Measurements from ENCODE around the gene SIDT1.

SIDT1 gene

GRCh38 chr3:113594066-113594465, 61.7 kb downstream of the SIDT1 start:
- no peak for DNase-seq (ENCODE audit: low read depth in 2 of 2, low spot score in 1 of 2)

DNA sequence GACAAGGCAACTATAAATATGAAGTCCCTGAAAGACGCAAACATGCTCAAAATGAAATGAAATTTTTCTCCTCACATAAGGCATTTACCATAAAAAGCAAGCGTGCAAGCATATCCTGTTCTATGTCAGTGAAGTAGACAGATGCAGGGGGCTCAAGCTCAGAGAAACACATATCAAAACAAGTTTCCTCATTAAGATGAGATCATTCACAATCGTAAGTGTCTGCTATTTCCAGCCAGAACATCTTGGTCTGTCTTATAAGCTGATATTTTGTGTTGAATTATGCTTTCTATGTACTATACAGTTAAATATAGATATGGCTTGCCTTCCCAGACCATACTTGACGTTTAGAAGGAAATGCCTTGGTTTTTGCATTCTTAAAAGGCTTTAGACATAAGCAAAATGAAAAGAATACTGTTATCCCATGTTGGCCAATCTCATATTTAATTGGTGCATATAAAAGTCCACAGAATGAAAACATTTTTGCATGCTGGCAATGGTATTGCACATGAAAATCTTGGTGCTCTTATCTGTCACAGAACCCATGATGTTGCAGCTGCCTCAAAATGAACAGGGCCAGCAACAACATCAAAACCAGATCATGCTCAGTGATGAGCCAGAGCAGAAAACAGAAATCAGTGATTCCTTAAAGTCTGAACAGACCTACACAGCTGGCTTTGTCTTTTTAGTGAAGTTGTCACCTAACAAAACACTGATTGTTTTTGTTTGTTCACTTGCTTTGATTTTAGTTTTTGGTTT, 65.4 kb downstream of the SIDT1 start:
- no peak for DNase-seq (ENCODE audit: low read depth in 2 of 2, low spot score in 1 of 2)

- no peak for DNase-seq (ENCODE audit: low read depth in 2 of 2, low spot score in 1 of 2)
Observed at GRCh38 chr3:113600418-113601182, 68.2 kb downstream of the SIDT1 start.

DNA sequence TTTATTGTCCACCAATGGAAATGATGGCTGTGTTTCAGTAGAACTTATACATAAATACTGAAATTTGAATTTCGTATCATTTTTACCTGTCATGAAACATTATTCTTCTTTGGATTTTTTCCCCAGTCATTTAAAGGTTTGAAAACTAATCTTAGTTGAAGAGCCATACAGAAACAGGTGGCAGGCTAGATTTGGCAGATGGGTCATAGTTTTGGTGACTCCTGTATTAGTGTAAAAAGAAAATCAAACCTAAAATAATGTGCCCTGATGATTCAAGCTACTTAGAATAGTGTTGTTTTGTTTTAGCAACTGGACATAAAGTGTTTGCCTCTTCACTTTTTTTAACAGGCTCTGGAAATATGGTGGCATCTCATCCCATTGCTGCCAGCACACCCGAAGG, 68.9 kb downstream of the SIDT1 start:
- DNase-seq (ENCODE audit: low read depth in 2 of 2, low spot score in 1 of 2): no peak

- DNase-seq (ENCODE audit: low read depth in 2 of 2, low spot score in 1 of 2): no peak
Observed at GRCh38 chr3:113602256-113602655, 69.9 kb downstream of the SIDT1 start.

DNA sequence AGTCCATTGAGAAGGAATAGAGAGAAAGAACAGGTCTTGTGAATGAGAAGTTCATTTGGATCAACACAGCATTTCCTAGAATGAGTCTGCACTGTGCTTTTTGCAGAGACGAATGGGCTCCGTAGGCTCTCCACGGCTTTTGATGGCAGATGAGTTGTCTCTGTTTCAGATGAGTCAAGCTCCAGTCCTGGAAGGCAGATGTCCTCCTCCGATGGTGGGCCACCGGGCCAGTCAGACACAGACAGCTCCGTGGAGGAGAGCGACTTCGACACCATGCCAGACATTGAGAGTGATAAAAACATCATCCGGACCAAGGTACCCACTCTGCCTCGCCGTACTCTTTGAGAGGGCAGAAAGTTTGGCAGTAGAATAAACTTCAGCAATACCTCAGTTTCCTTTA, 70.5 kb downstream of the SIDT1 start:
- no peak for DNase-seq (ENCODE audit: low read depth in 2 of 2, low spot score in 1 of 2)

DNA sequence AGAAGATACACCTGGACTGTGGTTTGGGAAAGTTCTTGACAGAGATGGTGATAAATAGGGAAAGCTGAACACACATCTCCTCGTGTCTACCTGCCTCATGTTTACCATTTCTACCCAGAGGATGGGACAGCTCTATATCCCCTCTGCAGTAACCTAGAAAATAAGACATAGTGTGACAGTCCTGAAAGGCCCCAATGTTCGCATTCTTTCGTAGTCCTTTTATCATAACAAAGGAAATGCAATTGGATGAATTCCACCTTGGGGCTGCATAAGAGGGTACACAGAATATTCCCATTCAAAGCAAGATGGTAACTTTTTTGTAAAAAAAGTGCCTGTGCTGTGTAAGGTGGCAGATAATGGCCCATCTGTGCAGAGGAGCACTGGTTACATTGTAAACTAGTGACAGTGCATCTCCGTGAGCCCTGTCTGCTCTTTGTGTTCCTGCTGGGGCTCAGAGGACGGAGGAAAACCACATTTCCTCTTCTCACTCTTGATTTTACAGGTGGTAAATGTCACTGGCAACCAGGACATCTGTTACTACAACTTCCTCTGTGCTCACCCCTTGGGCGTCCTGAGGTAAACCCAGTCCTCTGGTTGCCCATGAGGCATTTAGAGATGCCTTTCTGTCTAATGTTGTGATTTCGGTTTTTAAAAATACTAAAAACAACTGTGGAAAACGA, 74.3 kb downstream of the SIDT1 start:
- DNase-seq (ENCODE audit: low read depth in 2 of 2, low spot score in 1 of 2): peak in 1 of 2 donors; percentile 0

- DNase-seq (ENCODE audit: low read depth in 2 of 2, low spot score in 1 of 2): no peak
Observed at GRCh38 chr3:113607219-113607596, 74.9 kb downstream of the SIDT1 start.

DNA sequence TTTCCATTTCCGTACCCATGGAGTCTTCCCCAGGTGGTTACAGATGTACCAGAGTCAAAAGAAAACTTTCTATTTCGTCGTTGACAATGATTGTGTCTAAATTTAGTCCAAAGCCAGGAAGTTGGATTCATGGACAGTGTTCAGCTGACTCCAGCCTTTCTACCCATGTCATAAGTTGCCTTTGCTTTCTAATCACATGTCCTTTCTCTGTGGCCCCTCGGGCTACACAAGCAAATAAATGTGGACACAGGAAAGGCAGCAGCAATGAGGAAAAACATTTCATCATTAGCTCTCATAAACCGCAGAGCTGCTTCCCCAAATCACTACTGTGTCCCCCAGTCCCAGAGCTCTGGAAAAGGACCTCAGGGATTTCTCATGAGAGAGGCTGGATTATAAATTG, 82.0 kb downstream of the SIDT1 start:
- no peak for DNase-seq (ENCODE audit: low read depth in 2 of 2, low spot score in 1 of 2)

DNA sequence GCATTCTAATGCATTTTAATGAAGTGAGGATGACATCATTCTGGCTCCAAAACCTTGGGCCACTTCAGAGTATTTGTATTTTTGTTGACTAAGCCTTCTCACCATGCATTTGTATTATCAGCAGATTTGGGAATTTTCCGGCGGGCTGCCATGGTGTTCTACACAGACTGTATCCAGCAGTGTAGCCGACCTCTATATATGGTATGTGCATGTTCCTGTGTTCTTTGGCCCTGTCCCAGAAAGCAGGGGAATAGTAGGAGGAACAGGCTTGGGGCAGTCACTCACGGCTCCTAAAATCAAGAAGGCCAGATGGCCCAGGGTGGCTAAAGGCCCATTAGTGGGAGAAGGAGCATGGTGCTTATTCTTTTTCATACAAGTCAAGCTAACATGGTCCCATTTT, 83.6 kb downstream of the SIDT1 start:
- DNase-seq (ENCODE audit: low read depth in 2 of 2, low spot score in 1 of 2): no peak

- no peak for DNase-seq (ENCODE audit: low read depth in 2 of 2, low spot score in 1 of 2)
Observed at GRCh38 chr3:113617726-113618125, 85.4 kb downstream of the SIDT1 start.

GRCh38 chr3:113620091-113620490, 87.7 kb downstream of the SIDT1 start:
- DNase-seq (ENCODE audit: low read depth in 2 of 2, low spot score in 1 of 2): no peak

- no peak for DNase-seq (ENCODE audit: low read depth in 2 of 2, low spot score in 1 of 2)
Observed at GRCh38 chr3:113623324-113623723, 91.0 kb downstream of the SIDT1 start.

- no peak for DNase-seq (ENCODE audit: low read depth in 2 of 2, low spot score in 1 of 2)
Observed at GRCh38 chr3:113623811-113624210, 91.5 kb downstream of the SIDT1 start.

DNA sequence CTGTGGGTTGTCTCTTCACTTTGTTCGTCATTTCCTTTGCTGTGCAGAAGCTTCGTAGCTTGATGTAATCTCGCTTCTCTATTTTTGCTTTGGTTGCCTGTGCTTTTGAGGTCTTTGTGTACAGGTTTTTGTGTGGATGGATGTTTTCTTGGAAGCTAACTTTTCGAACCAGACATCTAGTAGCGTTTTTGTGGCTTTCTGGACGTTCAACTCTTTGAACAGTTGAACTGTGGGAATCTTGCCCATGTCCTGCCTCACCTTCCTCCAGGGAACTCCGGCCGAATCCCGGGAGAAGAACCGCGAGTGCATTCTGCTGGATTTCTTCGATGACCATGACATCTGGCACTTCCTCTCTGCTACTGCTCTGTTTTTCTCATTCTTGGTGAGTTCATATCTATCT, 93.5 kb downstream of the SIDT1 start:
- DNase-seq (ENCODE audit: low read depth in 2 of 2, low spot score in 1 of 2): no peak

DNA sequence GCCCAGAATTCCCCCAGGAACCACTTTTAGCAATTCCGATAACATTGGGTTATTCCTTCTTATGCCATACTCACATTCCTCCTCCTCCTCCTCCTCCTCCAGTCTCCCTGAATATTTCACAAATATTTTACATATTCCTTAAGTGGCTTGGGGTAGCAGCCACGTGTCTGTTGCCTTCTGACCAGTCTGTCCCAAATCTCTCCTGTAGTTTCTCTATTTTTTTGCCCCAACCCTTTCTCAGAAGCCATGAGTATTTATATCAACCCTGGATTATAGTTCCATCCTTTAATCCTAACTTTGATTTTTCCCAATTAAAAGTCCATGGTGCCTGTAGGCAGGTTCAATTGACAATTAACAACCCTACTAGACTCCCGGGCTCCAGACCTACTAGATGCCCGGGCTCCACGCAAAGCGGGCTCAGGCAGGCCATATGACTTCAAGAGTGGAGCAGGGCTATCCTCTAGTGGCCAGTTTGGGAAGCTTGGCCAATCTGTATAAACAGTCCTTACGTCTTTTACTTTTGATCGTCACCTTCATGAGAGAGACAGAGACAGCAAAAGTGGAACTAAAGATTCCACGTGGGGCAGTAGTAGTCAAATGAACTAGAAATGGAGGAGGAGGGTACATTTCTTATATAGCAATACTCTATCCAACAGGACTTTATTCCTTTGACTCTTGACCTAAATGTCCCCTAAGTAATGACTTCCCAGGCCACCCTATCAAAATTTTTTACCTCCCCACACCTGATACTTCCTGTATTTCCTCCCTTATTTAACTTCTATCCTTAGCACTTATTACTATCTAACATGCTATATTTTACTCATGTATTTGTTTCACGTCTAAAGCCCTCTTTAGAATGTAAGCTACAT, 94.4 kb downstream of the SIDT1 start:
- no peak for DNase-seq (ENCODE audit: low read depth in 2 of 2, low spot score in 1 of 2)

GRCh38 chr3:113628316-113628715, 96.0 kb downstream of the SIDT1 start:
- DNase-seq (ENCODE audit: low read depth in 2 of 2, low spot score in 1 of 2): no peak

- DNase-seq (ENCODE audit: low read depth in 2 of 2, low spot score in 1 of 2): no peak
Observed at GRCh38 chr3:113628788-113629187, 96.4 kb downstream of the SIDT1 start.

DNA sequence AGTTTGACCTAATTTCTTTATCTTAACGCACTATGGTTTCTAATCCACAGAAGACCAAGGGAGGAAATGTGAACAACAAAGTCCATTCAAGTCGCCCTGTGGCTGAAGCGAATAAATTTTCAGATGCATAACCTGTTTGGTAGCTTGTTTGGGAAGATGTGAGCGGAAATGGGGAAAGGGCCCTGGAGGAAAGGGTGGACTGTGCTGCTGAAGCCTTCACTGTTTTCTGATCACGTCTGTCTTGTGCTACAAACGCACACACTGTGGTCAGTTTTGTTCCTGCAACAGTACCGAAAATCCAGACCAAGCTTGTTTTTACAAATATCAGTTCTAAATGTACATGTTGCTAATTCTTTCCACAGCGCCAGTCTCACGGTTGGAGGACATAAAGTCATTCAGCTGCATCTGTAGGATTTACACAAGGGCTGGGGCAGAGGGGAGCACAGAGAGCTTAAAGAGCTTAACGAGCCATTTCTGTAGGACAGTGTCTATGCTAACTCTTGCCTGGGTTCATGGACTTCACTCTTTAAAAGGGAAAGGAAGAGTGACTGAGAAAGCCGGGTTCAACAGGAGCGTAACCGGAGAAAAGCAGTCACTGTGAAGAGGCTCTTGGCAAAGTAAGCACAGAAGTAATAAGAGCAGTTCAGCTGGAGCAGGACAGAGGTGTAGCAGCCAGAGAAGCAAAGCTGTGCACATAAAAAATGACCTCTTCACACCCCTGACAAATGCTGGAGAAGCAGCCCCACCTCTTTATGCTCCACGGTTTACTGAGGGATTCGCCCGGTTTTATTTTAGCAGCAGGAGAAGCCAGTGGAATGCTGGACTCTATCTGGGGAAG, 97.4 kb downstream of the SIDT1 start:
- DNase-seq (ENCODE audit: low read depth in 2 of 2, low spot score in 1 of 2): no peak

DNA sequence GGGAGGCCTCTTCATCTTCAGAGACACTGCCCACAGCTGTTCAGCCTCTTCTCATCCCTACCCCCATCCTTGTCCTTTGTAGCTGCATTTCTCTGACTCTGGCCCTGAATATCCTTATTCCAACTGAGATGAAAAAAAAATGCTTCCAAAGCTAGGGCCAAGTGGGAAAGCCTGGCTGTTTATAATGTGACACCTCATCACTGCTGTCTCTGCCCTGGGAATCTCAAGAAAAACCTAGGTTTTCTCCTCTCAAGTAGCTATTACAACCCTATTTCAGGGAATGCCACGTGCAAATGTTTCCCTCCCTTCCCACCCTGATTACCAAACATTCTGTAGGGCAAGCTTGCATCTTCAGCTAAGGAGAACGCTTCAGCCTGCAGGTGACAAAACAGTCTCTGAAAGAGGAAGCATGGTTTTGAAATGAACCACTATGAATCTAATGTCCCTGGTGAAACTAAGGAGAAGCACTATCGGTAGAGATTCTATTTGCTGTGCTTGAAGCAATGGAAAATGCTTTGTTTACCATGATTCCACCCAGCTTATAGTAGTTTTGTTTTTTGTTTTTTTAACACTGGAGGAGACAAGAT, 98.7 kb downstream of the SIDT1 start:
- no peak for DNase-seq (ENCODE audit: low read depth in 2 of 2, low spot score in 1 of 2)
